PFSK-1 (cell line): Measurements from ENCODE around the gene MKI67.

Source experiments
- POLR2AphosphoS5 ChIP-seq: IDR thresholded peaks from 2 replicates; pipeline ENCODE4 v1.6.1; 2012; ENCODE audit warnings: low read depth, mild to moderate bottlenecking, control low read depth, low read length, moderate library complexity
- REST ChIP-seq, 2 experiments: IDR thresholded peaks; 2 replicates each; pipeline versions ENCODE4 v1.6.1 to v1.8.0; 2011 to 2012; ENCODE audit warnings: low read depth in 2 of 2, low read length in 2 of 2, control low read depth in 1 of 2, inconsistent platforms in 1 of 2, mild to moderate bottlenecking in 1 of 2, moderate library complexity in 1 of 2; ENCODE audit not compliant: insufficient read depth in 1 of 2
- SIN3A ChIP-seq: IDR thresholded peaks from 2 replicates; pipeline ENCODE4 v1.6.1; 2012; ENCODE audit warnings: mild to moderate bottlenecking, low read length, moderate library complexity, borderline replicate concordance; ENCODE audit not compliant: insufficient read depth
- TAF1 ChIP-seq: IDR thresholded peaks from 2 replicates; pipeline ENCODE4 v1.6.1; 2012; ENCODE audit warnings: low read length, control low read depth, borderline replicate concordance; ENCODE audit not compliant: insufficient read depth

DNA sequence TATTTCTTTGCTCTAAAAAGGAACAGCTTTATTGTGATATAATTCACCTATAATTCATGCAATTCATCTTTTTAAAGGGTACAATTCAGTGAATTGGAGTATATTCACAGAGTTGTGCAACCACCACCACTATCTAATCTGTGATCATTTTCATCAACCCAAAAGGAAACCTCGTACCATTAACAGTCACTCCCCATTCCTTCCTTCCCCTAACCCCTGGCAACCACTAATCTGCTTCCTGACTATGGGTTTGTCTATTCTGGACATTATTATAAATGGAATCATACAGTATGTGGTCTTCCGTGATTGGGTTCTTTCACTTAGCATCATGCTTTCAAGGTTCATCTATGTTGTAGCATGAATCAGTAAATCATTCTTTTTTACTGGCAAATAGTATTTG is 52.3 kb downstream of the MKI67 start:
- TF ChIP-seq POLR2AphosphoS5 (no peak), REST (IDR thresholded peaks at IDR 0.05; ENCODE audit: insufficient read depth in 1 of 2, low read depth in 2 of 2, low read length in 2 of 2) (no peak), TAF1 (no peak), SIN3A (no peak)
